Superior temporal gyrus (tissue), 1 donor: ENCODE results near the gene SAYSD1.

Experiments used
- DNase-seq: peaks from one replicate; pipeline ENCODE4 v3.0.0-alpha.2; 2016; ENCODE audit errors: extremely low spot score

SAYSD1 gene

DNA sequence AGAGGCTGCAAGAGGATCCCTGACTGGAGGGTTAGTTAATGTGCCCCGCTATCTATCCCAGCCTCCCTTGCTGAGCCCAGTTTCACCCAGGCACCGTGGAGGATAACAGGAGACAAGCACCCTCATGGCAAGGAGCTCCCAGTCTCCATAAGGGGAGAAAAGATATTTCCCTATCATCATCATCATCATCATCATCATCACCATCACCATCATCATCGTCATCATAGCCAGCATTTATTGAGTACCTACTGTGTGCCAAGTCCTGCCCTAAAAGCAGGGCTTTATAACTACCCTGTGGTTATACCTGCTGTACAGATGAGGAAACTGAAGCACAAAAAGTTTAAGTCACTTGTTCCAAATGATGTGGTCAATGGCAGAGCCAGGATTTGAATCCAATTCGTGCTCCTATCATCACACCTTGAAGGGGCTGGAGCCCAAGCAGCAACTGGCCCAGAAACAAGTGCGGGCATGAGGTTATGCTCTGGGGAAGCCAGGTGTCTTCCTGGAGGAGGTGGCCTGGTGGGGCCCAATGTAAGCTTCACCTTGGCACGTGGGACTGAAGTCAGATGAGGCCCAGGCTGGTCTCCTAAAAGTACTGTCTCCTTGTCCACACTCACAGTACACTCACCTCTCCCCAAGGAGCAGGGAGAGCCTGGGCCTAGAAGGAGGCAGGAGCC, 56.4 kb downstream of the SAYSD1 start:
- DNase-seq: no peak

GRCh38 chr6:39057251-39058155, 57.5 kb downstream of the SAYSD1 start:
- DNase-seq: no peak

GRCh38 chr6:39056681-39057080, 58.3 kb downstream of the SAYSD1 start:
- no peak for DNase-seq

DNA sequence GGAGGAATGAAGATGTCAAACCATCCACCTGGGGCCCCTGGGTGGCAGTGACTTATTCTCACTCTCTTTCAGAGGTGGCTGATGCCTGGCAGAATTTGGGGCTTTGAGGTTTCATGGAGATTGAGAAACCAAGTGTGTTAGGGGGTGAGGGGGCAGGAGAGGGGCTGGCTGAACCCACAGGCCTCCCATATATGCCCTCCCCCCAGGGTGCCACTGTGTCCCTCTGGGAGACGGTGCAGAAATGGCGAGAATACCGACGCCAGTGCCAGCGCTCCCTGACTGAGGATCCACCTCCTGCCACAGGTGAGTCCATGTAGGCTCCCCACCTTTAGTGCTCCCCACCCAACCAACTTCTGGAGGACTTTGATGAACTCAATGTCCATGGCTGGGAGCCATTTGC, 58.8 kb downstream of the SAYSD1 start:
- no peak for DNase-seq

- DNase-seq: no peak
These were observed 59.3 kb downstream of the SAYSD1 start for GRCh38 chr6:39055661-39056060.

DNA sequence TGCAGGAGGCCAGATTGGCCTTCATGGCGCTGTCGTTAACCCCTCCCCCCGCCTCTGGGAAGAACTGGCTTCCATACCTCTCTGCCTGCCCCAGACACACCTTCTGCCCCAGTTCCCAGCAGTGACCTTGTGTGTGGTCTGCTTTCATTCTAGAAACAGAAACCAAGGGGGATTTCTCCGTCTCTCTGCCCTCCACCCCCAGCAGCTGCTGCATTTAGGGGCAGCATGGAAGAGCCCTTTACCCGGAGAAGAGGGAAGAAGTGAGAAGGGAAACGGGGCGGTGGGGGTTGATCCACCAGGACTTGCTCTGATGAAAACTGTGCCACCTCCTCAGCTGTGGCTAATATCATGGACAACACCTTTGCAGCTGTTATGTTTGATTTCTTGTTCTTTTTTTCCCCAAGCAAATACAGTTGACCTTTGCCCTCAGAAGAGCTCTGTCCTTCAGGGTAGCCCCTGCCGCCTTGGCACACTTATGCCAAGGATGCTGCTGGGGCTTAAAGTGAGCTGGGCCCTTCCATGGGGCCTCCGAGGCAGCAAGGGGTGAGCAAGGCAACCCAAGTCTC, 60.3 kb downstream of the SAYSD1 start:
- no peak for DNase-seq
